22Rv1 (cell line): ENCODE data around the gene HNRNPDL.

Experiments
- H3K27ac ChIP-seq: fragments of 450-650 bp; 2 replicates; pipeline ENCODE4 v1.5.1; 2017
- ZFX ChIP-seq: fragments of 450-650 bp; IDR thresholded peaks from 2 replicates; pipeline ENCODE4 v1.6.1; 2017; ENCODE audit warnings: antibody characterized with exemption, borderline replicate concordance
- TF ChIP-seq, protein P1 (sequence below): fragments of 450-650 bp; IDR thresholded peaks from 2 replicates; pipeline ENCODE4 v1.5.1; 2017; ENCODE audit warnings: mild to moderate bottlenecking

HNRNPDL gene

DNA sequence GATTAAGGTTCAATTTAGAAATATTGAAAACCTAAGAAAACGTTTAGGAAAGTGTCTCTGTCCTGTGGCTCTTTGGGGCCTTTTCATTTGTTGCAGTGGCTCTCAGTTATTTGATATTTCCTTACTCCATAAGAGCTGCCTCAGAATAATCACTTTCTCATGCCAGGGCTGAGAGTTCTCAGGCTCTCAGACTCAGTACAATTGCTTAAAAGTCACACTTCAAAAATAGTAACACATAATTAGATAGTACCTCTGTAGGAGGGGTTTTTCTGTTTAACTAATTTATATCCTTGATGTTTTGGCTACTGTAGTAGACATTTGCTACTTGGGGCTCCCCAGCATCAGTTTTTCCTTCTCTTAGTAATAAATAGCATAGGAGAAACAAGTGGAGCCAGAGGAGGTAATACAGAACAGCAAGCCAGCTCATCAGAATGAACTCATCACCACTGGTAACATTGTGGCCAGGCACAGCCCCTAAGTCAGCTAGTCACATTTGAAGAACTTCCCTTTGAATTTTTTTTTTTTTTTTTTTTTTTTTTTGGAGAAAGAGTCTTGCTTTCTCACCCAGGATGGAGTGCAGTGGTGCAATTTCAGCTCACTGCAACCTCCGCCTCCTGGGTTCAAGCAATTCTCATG lies 48.5 kb downstream of the HNRNPDL start:
- TF ChIP-seq ZFX = no peak
- H3K27ac ChIP-seq = no peak overlapping the region

- TF ChIP-seq, protein P1, sequence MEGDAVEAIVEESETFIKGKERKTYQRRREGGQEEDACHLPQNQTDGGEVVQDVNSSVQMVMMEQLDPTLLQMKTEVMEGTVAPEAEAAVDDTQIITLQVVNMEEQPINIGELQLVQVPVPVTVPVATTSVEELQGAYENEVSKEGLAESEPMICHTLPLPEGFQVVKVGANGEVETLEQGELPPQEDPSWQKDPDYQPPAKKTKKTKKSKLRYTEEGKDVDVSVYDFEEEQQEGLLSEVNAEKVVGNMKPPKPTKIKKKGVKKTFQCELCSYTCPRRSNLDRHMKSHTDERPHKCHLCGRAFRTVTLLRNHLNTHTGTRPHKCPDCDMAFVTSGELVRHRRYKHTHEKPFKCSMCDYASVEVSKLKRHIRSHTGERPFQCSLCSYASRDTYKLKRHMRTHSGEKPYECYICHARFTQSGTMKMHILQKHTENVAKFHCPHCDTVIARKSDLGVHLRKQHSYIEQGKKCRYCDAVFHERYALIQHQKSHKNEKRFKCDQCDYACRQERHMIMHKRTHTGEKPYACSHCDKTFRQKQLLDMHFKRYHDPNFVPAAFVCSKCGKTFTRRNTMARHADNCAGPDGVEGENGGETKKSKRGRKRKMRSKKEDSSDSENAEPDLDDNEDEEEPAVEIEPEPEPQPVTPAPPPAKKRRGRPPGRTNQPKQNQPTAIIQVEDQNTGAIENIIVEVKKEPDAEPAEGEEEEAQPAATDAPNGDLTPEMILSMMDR = no peak
- TF ChIP-seq ZFX = no peak
- H3K27ac ChIP-seq = no peak overlapping the region
Measured at GRCh38 chr4:82381235-82381634, 49.0 kb downstream of the HNRNPDL start.

DNA sequence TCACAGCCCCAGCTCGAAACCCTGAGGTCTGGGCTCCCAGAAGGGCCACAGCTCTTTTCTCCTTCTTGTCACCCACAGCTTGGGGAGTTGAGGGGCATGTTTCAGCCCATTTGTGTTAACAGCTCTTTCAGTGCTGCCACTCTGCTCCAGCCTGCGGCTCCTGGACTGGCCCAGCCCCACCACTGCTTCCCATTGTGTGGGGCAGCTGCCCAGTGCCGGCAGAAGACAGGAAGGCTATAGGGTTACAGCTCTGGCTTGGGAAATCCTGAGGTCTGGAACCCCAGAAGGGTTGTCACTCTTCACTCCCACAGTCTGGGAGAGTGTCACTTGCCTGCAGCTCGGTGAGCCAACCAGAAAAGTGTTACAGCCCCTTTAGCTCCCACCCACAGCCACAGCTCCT lies 49.4 kb downstream of the HNRNPDL start:
- no peak overlapping the region for H3K27ac ChIP-seq
- TF ChIP-seq, protein P1 = no peak
- no peak for TF ChIP-seq ZFX

- TF ChIP-seq, protein P1 = no peak
- no peak for TF ChIP-seq ZFX
- no peak overlapping the region for H3K27ac ChIP-seq
Measured at GRCh38 chr4:82380344-82380743, 49.9 kb downstream of the HNRNPDL start.

DNA sequence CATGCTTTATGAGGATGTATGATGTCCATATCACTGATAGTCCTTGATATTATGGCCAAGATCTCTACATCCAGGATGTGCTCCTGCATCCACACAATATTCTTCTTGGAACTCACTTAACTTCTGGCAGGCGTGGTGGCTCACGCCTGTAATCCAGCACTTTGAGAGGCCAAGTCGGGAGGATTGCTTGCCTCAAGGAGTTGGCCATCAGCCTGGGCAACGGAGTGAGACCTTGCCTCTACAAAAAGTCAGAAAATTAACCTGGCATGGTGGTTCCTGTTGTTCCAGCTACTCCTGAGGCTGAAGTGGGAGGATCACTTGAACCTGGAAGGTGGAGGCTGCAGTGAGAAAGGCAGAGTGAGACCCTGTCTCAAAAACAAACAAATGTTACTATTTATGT lies 54.2 kb downstream of the HNRNPDL start:
- no peak overlapping the region for H3K27ac ChIP-seq
- TF ChIP-seq, protein P1 = no peak
- no peak for TF ChIP-seq ZFX

- H3K27ac ChIP-seq = peak within 1 kb of the TSS; percentile 98
- TF ChIP-seq ZFX = no peak
- TF ChIP-seq, protein P1 = no peak
Measured at GRCh38 chr4:82373816-82374625, 56.2 kb downstream of the HNRNPDL start, which contains the start of gene HNRNPD. Gene HNRNPD, minus strand, starts transcription at chr4:82373991. Its CDS starts 313 bp downstream, at chr4:82373678.

DNA sequence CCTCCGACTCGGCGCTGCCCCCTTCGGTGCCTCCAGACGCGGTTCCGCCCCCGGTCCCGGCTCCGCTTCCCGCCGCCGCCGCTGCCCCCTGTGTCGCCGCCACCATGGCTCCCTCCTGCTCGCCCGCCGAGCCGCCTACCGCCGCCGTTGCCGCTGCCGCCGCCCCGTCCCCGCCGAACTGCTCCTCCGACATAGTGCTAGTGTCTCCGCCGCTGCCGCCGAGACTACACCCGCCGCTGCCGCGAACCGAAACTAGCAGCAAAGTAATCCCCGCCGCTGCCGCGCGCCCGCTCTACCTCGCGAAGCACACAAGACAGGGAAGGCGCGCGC lies 56.8 kb downstream of the HNRNPDL start:
- H3K27ac ChIP-seq = peak overlapping the region; percentile 98
- TF ChIP-seq ZFX = no peak
- TF ChIP-seq, protein P1 = no peak
